Left ventricle myocardium inferior (tissue), 1 donor: ENCODE results near the gene C10orf90. TPM values are rescaled to one million over a fixed set of nuclear protein-coding genes. Genes with fewer than 3 reads are reported as not detected.

Source experiments
- DNase-seq: peaks from one replicate; pipeline ENCODE4 v3.0.0-alpha.2; 2020
- H3K27ac ChIP-seq: fragments of 200-600 bp; replicated peaks from 2 replicates; pipeline ENCODE4 v1.8.0; 2021
- H3K27me3 ChIP-seq: fragments of 200-600 bp; 2 replicates; pipeline ENCODE4 v1.8.0; 2021; ENCODE audit warnings: low read depth
- H3K36me3 ChIP-seq: fragments of 200-600 bp; 2 replicates; pipeline ENCODE4 v1.8.0; 2021
- H3K4me1 ChIP-seq: fragments of 200-600 bp; 2 replicates; pipeline ENCODE4 v1.8.0; 2021
- H3K4me3 ChIP-seq: fragments of 200-600 bp; 2 replicates; pipeline ENCODE4 v1.8.0; 2021; ENCODE audit warnings: mild to moderate bottlenecking, moderate library complexity
- H3K9me3 ChIP-seq: fragments of 200-600 bp; replicated peaks from 2 replicates; pipeline ENCODE4 v1.8.0; 2021
- intact Hi-C: fragments of 100-400 bp; cut with micrococcal nuclease; formaldehyde crosslinking; loops from one replicate; pipeline ENCODE4 v1.11.0; 2022
- total RNA-seq: library from RNA; stranded (reverse); fragmentation: NEBNext Ultra II Directional; extraction: Animal tissue kit (Norgen Biotek cat#: 25700); gene quantifications from one replicate; pipeline ENCODE4 v1.2.1, GENCODE V29; 2021
- TF ChIP-seq, protein P1 (sequence below): fragments of 200-600 bp; IDR thresholded peaks from 2 replicates; pipeline ENCODE4 v1.8.0; 2021; ENCODE audit warnings: antibody characterized with exemption, mild to moderate bottlenecking, borderline replicate concordance
- donor health status: DM: no; HTN: yes; CAD: no; lungs with severe emphysema.

C10orf90 gene
- total RNA-seq, 1 donor from 2014 or later, result not detected

DNA sequence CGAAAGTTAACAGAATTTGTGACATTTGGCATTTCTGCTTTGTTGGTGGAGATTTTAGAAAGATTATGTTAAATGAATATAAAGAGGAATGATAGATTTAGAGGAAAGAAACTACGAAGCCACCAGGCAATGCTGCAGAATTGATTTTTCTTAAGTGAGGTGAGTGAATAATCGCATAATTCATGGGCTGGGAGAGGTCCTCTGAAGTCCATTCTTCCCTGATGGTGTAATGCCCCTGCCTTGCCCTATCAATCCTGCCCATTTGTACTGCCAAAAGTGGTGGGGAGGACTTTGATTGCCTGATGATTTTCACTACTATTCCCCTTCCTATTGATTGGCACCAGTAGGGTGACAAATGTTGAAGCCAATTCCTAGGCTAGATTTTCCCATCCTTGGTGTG is 125.9 kb downstream of the C10orf90 start:
- Histone ChIP-seq H3K27me3 (peaks cover 57% of the 10 kb centered on the region), H3K4me3 (no peak overlapping the region), H3K27ac (no peak overlapping the region), H3K4me1 (no peaks in the 10 kb centered on the region), H3K9me3 (no peaks in the 10 kb centered on the region), H3K36me3 (no peaks in the 10 kb centered on the region)
- DNase-seq, result no peak
- intact Hi-C loops, result no loop called here
- TF ChIP-seq, protein P1, sequence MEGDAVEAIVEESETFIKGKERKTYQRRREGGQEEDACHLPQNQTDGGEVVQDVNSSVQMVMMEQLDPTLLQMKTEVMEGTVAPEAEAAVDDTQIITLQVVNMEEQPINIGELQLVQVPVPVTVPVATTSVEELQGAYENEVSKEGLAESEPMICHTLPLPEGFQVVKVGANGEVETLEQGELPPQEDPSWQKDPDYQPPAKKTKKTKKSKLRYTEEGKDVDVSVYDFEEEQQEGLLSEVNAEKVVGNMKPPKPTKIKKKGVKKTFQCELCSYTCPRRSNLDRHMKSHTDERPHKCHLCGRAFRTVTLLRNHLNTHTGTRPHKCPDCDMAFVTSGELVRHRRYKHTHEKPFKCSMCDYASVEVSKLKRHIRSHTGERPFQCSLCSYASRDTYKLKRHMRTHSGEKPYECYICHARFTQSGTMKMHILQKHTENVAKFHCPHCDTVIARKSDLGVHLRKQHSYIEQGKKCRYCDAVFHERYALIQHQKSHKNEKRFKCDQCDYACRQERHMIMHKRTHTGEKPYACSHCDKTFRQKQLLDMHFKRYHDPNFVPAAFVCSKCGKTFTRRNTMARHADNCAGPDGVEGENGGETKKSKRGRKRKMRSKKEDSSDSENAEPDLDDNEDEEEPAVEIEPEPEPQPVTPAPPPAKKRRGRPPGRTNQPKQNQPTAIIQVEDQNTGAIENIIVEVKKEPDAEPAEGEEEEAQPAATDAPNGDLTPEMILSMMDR, result no peak

DNA sequence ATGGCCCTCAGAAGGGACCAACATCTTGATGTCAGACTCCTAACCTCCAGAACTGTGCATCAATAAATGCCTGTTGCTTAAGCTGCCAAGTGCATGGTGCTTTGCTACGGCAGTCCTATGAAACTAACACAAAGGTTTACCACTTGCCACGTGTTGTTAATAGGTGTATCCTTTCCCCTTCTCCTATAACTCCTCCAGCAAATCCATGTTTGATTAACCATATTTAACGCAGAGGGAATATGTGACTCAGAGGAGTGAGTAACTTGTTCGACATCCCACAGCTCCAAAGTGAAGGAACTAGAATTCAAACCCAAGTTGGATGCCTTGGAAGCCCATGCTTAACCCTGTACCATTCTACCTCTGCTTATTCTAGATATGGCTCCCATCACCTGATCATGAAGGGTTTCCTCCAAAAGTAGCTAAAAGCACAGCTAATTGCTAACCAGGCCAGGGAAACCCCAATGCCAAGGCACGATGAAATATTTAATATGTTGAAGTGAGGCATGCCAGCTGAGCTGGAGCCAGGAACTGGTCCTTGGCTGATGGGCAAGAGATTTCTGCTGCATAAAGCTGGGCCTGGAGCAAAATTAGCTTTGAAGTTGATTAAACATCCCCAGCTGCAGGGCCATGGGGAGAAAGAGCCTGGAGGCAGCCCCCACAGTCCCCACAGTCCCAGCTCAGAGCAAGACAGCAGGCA is 131.9 kb downstream of the C10orf90 start:
- no peak overlapping the region for H3K27ac ChIP-seq
- no peaks in the 10 kb centered on the region for H3K36me3 ChIP-seq
- intact Hi-C loops, result no loop called here
- TF ChIP-seq, protein P1, result no peak
- H3K9me3 ChIP-seq, result no peaks in the 10 kb centered on the region
- no peak overlapping the region for H3K4me3 ChIP-seq
- no peak for DNase-seq
- no peaks in the 10 kb centered on the region for H3K4me1 ChIP-seq
- H3K27me3 ChIP-seq, result peaks cover 58% of the 10 kb centered on the region

DNA sequence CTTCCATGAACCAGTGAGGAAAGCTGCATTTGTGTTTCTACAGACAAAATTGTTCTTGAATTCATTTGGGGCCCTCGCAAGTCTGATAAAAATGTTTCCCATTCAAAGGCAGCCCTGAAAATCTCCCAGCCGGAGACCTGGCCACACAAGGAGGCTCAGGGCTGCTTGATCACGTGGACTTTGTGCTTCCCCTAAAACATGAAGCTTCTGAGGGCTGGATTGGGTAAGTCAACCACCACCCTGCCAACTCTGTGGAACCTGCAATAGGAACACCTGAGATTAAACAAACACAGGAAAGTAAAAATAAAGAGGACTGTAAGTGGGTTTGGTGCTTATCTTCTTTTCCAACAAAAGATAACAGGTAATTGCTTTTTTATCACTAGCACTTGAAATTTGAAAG is 133.8 kb downstream of the C10orf90 start:
- intact Hi-C loops, result no loop called here
- H3K4me3 ChIP-seq, result no peak overlapping the region
- no peaks in the 10 kb centered on the region for H3K36me3 ChIP-seq
- DNase-seq, result no peak
- H3K27ac ChIP-seq, result no peak overlapping the region
- H3K9me3 ChIP-seq, result no peaks in the 10 kb centered on the region
- peaks cover 42% of the 10 kb centered on the region for H3K27me3 ChIP-seq
- H3K4me1 ChIP-seq, result no peaks in the 10 kb centered on the region
- TF ChIP-seq, protein P1, result no peak

DNA sequence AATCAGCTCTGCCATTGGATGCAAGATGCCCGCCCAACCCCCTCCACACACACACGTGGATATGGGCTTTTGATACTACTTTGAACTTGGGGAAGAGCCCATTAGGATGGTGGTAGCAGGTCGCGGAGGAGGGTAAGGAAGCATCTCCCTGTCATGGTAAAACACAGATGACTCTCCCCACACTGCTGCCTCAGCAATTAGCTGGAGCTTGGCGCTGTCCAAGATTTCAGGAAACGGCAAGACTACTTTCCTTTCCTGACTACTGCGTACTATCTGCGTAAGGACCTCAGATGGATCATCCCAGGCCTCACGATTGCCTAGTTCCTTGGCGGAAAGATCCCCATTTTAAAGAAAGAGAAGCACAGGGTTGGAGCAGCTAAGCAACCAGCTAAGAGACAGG is 134.3 kb downstream of the C10orf90 start:
- TF ChIP-seq, protein P1, result no peak
- Histone ChIP-seq H3K9me3 (no peaks in the 10 kb centered on the region), H3K36me3 (no peaks in the 10 kb centered on the region), H3K4me1 (no peaks in the 10 kb centered on the region), H3K4me3 (no peak overlapping the region), H3K27ac (no peak overlapping the region), H3K27me3 (peaks cover 41% of the 10 kb centered on the region)
- intact Hi-C loops, result no loop called here
- DNase-seq, result no peak

DNA sequence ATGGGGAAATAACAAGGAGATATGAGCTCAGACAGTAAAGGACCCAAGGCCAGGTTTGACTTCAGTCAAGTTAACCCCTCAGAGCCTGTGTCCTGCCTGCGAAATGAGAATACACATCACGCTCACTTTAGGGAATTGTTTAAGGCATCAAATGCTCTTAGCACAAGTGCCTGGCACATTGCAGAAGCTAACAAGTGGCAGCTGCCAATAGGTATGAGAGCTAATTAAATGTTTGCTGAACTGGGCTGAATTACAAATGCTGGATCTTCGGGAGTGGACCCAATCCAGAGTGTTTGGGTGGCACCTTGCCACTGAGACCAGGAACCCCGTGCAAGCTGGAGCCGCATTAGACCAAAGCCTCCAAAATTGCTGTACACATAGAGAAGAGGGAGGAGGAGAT is 136.8 kb downstream of the C10orf90 start:
- intact Hi-C loops, result no loop called here
- H3K9me3 ChIP-seq, result no peaks in the 10 kb centered on the region
- no peak overlapping the region for H3K4me3 ChIP-seq
- no peak for DNase-seq
- no peaks in the 10 kb centered on the region for H3K4me1 ChIP-seq
- no peaks in the 10 kb centered on the region for H3K36me3 ChIP-seq
- peaks cover 31% of the 10 kb centered on the region for H3K27me3 ChIP-seq
- H3K27ac ChIP-seq, result no peak overlapping the region
- TF ChIP-seq, protein P1, result no peak
